Loucy (cell line): ENCODE measurements around the gene TMA7B.
A peak's percentile ranks its signal among the peaks of the same experiment; 100 is the strongest.

ENCODE experiments used
- H2AFZ ChIP-seq: fragments of 200-600 bp; sonication (generic); 2 replicates; pipeline ENCODE4 v1.6.0; 2016; ENCODE audit warnings: antibody characterized with exemption, mild to moderate bottlenecking, low read length, moderate library complexity
- H3F3A ChIP-seq: fragments of 200-600 bp; 2 replicates; pipeline ENCODE4 v1.6.0; 2016; ENCODE audit warnings: antibody characterized with exemption, low read depth, mild to moderate bottlenecking
- H3K27me3 ChIP-seq: fragments of 200-600 bp; sonication (generic); 2 replicates; pipeline ENCODE4 v1.6.1; 2014; ENCODE audit warnings: low read length, mild to moderate bottlenecking; ENCODE audit not compliant: insufficient read depth, poor library complexity, severe bottlenecking
- H3K36me3 ChIP-seq: fragments of 200-600 bp; sonication (generic); 2 replicates; pipeline ENCODE4 v1.6.1; 2016; ENCODE audit warnings: low read length; ENCODE audit not compliant: insufficient read depth
- H3K4me1 ChIP-seq: fragments of 200-600 bp; sonication (generic); 2 replicates; pipeline ENCODE4 v1.5.1; 2014; ENCODE audit warnings: low read length, mild to moderate bottlenecking; ENCODE audit not compliant: insufficient read depth, poor library complexity, severe bottlenecking
- H3K4me2 ChIP-seq: fragments of 200-600 bp; sonication (generic); 2 replicates; pipeline ENCODE4 v1.6.0; 2014; ENCODE audit warnings: antibody characterized with exemption, low read length, low read depth, mild to moderate bottlenecking; ENCODE audit not compliant: poor library complexity, severe bottlenecking
- H3K4me3 ChIP-seq: fragments of 200-600 bp; sonication (generic); 2 replicates; pipeline ENCODE4 v1.5.1; 2014; ENCODE audit warnings: low read length, mild to moderate bottlenecking, mixed read lengths; ENCODE audit not compliant: poor library complexity, severe bottlenecking
- H3K79me2 ChIP-seq: fragments of 200-600 bp; sonication (generic); 2 replicates; pipeline ENCODE4 v1.6.1; 2014; ENCODE audit warnings: low read length; ENCODE audit not compliant: insufficient read depth
- H3K9ac ChIP-seq: fragments of 200-600 bp; sonication (generic); 2 replicates; pipeline ENCODE4 v1.6.0; 2014; ENCODE audit warnings: mild to moderate bottlenecking, low read depth, low read length, moderate library complexity; ENCODE audit not compliant: poor library complexity, severe bottlenecking
- H3K9me2 ChIP-seq: fragments of 200-600 bp; sonication (generic); replicated peaks from 2 replicates; pipeline ENCODE4 v1.6.1; 2016; ENCODE audit warnings: low read depth, low read length, mixed read lengths
- H3K9me3 ChIP-seq: fragments of 200-600 bp; sonication (generic); 2 replicates; pipeline ENCODE4 v1.6.1; 2014; ENCODE audit warnings: mild to moderate bottlenecking, antibody characterized with exemption, low read length, low read depth; ENCODE audit not compliant: insufficient read depth
- H4K20me1 ChIP-seq: fragments of 200-600 bp; sonication (generic); 2 replicates; pipeline ENCODE4 v1.6.0; 2014; ENCODE audit warnings: antibody characterized with exemption, low read length, mild to moderate bottlenecking; ENCODE audit not compliant: insufficient read depth, poor library complexity, severe bottlenecking
- CTCF ChIP-seq: fragments of 200-600 bp; sonication (generic); conservative IDR thresholded peaks from 2 replicates; pipeline ENCODE4 v1.5.1; 2014; ENCODE audit warnings: mild to moderate bottlenecking, antibody characterized with exemption, low read length
- EZH2phosphoT487 ChIP-seq: fragments of 200-600 bp; IDR thresholded peaks from 2 replicates; pipeline ENCODE4 v1.6.1; 2018; ENCODE audit warnings: antibody characterized with exemption, mild to moderate bottlenecking, moderate library complexity, borderline replicate concordance

TMA7B gene

GRCh38 chr22:39941601-39942000, 18.6 kb upstream of the TMA7B start:
- peaks cover 100% of the 10 kb centered on the region for H3K79me2 ChIP-seq
- peaks cover 23% of the 10 kb centered on the region; the same call in 1 of the 2 replicates for H3K36me3 ChIP-seq
- no peaks in the 10 kb centered on the region for H3K9me3 ChIP-seq
- no peak overlapping the region for H2AFZ ChIP-seq
- H3K9ac ChIP-seq: no peak overlapping the region
- no peaks in the 10 kb centered on the region for H3K27me3 ChIP-seq
- no peak for TF ChIP-seq CTCF
- TF ChIP-seq EZH2phosphoT487: no peak
- no peaks in the 10 kb centered on the region for H3K9me2 ChIP-seq
- no peak overlapping the region for H3K4me2 ChIP-seq
- no peak overlapping the region for H3K4me3 ChIP-seq
- H3K4me1 ChIP-seq: peaks cover 85% of the 10 kb centered on the region
- no peaks in the 10 kb centered on the region for H3F3A ChIP-seq
- H4K20me1 ChIP-seq: peaks cover 20% of the 10 kb centered on the region

- Histone ChIP-seq H3K27me3 (no peaks in the 10 kb centered on the region), H3K4me3 (no peak overlapping the region), H3K4me2 (peak overlapping the region; percentile 52), H3K79me2 (peaks cover 100% of the 10 kb centered on the region), H3K4me1 (peaks cover 85% of the 10 kb centered on the region), H2AFZ (no peak overlapping the region), H3K9ac (peak overlapping the region; percentile 42), H3K36me3 (peaks cover 29% of the 10 kb centered on the region; the same call in 1 of the 2 replicates), H3K9me2 (no peaks in the 10 kb centered on the region), H3K9me3 (no peaks in the 10 kb centered on the region), H3F3A (no peaks in the 10 kb centered on the region), H4K20me1 (peaks cover 13% of the 10 kb centered on the region)
- TF ChIP-seq CTCF (no peak), EZH2phosphoT487 (no peak)
Observed at GRCh38 chr22:39942439-39943230, 17.6 kb upstream of the TMA7B start.

DNA sequence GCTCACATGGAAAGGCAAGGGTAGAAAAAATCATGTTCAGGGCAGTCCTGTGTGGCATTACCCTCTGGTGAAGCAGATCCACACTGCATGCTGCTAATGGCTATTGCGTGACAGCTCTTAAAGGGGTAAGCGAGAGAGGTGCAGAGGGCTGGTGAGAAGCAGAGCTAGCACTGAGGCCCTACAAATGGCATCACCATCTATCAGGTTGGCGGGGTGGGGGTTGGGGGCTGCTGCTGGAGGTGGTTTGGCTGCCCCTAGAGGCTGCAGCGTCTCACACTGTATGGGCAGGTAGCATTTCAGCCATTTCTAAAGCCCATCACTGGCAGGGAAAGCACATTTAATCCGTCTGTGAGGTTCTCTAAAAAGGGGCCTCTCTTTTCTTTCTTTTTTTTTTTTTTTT, 16.9 kb upstream of the TMA7B start:
- H3F3A ChIP-seq: no peaks in the 10 kb centered on the region
- H3K9me2 ChIP-seq: no peaks in the 10 kb centered on the region
- H3K9me3 ChIP-seq: no peaks in the 10 kb centered on the region
- H3K79me2 ChIP-seq: peaks cover 100% of the 10 kb centered on the region
- H3K4me2 ChIP-seq: peak overlapping the region; percentile 52
- TF ChIP-seq CTCF (peak; percentile 55), EZH2phosphoT487 (no peak)
- H3K27me3 ChIP-seq: no peaks in the 10 kb centered on the region
- H2AFZ ChIP-seq: no peak overlapping the region
- peaks cover 85% of the 10 kb centered on the region for H3K4me1 ChIP-seq
- H4K20me1 ChIP-seq: peaks cover 9% of the 10 kb centered on the region
- H3K36me3 ChIP-seq: peaks cover 31% of the 10 kb centered on the region
- H3K9ac ChIP-seq: peak overlapping the region; percentile 42
- no peak overlapping the region for H3K4me3 ChIP-seq
